Frontal cortex (tissue), 4 donors: ENCODE measurements around the gene MAD1L1. TPM values are rescaled to one million over a fixed set of nuclear protein-coding genes. Genes with fewer than 3 reads are reported as not detected.

Experiments used
- DNase-seq, 2 donors: peaks; one replicate each; pipeline ENCODE4 v3.0.0; 2012; ENCODE audit warnings: low spot score in 2 of 2
- FAIRE-seq: peaks from 2 replicates; lab custom pipeline; 2012; peaks lifted over from hg19 to GRCh38; lab: Jason Lieb, UNC
- total RNA-seq: library from RNA; depleted of rRNA; stranded (reverse); fragments of >200 nt; gene quantifications from one replicate; pipeline ENCODE4 v1.2.3, GENCODE V29; 2014
- donor health status: control.
- donor health status: control.
- donor health status: control.

MAD1L1 gene
- total RNA-seq, 1 donor from 2014 or later = 37.1 TPM

DNA sequence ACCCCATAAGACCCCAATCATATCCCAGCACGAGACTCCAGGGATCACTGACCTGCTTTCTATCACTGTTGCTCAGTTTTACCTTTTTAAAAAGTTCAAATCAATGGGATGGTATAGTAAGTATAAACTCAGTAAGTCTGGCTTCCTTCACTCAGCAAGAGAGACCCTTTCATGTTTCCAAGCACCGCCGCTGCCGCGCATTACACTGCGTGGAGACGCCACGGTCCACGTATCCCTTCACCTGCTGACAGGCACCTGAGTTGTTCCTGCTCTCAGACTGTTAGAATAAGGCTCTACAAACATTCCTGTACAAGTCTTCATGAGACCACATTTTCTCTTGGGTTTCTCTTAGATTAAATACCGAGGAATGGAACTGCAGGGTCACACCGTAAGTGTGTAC lies 28.3 kb downstream of the MAD1L1 start:
- FAIRE-seq (no peak), DNase-seq (no peak)

- FAIRE-seq (no peak), DNase-seq (no peak)
Measured at GRCh38 chr7:2203766-2204300, 28.9 kb downstream of the MAD1L1 start.

DNA sequence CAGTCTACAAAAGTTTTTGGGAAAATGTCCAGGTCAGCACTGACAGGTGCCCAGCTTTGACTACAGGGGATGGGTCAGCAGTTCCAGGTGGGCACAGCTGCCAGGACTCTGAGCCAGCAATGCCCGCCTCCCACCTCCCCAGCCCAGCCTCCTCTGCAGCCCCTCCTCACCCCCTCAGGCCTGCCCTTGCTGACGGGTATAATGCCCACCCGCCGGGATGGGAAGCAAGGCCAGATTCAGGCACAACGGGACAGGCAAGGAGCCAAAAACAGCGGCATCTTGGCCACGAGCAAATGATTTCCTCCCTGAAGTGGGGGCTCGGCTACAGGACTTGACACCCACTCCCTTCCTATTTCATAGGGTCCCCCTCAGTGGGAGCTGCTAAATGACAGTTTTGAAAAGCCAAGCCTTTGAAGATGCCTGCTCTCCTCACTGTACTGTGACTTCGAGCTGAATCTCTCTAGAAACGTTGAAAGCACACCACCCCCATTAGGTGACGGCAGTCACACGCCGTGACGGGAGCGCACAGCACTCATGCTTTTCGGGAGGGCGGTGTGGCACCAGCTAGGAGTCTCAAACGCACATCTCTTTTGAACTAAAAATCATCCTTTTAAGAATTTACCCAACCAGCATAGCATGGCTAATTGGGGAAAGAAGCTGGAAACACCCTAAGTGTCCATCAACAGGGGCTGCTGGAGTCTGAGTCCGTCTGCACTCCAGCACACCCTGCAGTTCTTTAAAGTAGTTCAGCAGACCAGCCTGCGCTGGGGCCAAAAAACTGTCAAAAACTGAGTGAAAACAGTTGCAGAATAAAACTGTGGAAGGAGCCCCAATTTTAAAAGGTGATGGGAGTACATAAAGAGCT lies 29.6 kb downstream of the MAD1L1 start:
- DNase-seq = no peak
- no peak for FAIRE-seq

GRCh38 chr7:2202361-2202761 lies 30.4 kb downstream of the MAD1L1 start:
- DNase-seq (no peak), FAIRE-seq (no peak)

GRCh38 chr7:2201686-2202360 lies 30.9 kb downstream of the MAD1L1 start:
- DNase-seq (no peak), FAIRE-seq (no peak)

DNA sequence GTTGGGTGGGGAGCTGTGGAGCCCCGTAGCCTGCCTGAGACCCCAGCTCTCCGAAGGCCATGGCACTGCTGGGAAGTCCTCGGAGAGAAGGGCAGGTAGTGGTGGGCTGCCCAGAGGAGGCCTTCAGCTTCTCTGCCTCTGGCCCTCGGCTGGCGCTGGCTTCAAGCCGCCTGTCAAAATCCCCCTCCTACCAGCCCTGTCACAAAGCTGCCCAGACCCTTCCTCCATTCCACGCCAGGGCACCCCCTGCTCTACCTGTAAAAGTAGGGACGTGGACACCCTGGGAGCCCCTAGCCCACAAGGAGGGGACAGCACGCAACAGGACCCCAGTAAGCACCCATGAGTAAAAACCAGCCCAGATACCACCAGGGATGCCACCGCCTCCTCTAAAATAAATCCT lies 31.6 kb downstream of the MAD1L1 start:
- DNase-seq = no peak
- FAIRE-seq = no peak

GRCh38 chr7:2200584-2200980 lies 32.2 kb downstream of the MAD1L1 start:
- FAIRE-seq (no peak), DNase-seq (no peak)

- no peak for DNase-seq
- FAIRE-seq = no peak
Measured at GRCh38 chr7:2199956-2200583, 32.7 kb downstream of the MAD1L1 start.

DNA sequence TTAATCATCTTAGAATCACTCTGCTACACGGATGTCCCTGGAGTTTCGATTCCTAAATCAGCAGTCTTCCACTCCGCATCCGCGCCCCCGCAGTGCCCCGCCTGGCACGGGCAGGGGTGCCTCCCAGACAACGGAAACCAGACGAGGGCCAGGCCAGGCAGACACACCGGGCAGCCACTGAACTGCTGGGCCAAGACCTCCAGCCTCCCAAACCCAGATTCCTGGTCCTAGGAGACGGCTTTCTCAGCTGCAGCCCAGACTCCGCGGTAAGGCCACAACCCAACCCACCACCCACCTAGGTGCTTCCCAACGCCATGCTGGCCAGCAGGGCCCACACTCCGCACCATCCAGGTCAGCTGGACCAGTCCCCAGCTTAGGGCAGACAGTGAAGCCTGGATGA lies 33.2 kb downstream of the MAD1L1 start:
- DNase-seq = no peak
- FAIRE-seq = no peak

GRCh38 chr7:2198760-2199159 lies 34.0 kb downstream of the MAD1L1 start:
- DNase-seq (no peak), FAIRE-seq (no peak)

DNA sequence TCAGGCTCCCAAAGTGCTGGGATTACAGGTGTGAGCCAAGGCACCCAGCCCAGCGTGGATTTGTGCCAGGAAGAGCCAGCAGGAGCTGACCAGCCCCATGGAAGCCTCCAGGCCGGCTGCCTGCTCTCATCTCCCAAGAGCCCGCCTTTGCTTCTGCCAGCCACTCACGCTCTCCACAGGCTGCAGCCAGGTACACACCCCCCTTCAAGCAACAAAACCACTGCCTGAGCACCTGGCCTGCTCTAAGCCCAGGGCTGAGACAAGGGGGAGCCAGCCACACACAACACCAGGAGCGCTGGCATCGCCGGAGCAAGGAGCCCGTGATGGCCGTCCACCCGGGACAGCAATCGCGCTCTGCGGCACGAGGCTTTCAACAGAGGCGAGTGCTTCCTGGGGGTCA lies 34.5 kb downstream of the MAD1L1 start:
- FAIRE-seq (no peak), DNase-seq (no peak)

GRCh38 chr7:2197436-2198155 lies 35.1 kb downstream of the MAD1L1 start:
- FAIRE-seq = no peak
- DNase-seq = no peak

GRCh38 chr7:2196381-2197378 lies 36.1 kb downstream of the MAD1L1 start:
- no peak for DNase-seq
- no peak for FAIRE-seq

- DNase-seq (peak in 1 of 2 donors; percentile 53), FAIRE-seq (no peak)
Measured at GRCh38 chr7:2195400-2196246, 37.1 kb downstream of the MAD1L1 start.

DNA sequence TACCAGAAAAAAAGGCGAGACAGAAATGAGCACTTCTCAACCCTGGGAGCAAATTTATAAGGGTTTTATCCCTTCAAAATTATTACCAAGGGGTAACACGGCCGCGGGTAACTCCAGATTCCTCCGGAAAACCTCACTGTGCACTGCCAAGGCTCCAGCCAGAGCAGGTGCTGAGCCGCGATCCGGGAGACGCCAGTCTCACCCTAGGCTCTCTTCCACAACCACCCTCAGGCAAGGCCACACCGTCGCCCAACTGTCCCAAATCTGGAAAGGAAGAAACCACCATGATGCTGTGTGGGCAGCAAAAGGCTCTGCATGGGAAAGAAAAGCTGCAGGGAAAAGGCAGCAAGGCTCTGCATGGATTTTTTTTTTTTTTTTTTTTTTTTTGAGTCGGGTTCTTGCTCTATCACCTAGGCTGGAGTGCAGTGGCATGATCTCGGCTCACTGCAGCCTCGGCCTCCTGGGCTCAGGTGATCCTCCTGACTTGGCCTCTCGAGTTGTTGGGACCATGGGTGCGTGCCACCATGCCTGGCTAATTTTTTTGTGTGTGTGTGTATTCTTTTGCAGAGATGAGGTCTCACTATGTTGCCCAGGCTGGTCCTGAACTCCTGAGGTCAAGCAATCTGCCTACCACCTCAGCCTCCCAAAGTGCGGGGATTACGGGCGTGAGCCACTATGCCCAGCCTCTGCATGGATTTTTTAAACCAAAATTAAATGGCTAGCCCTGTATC lies 39.0 kb downstream of the MAD1L1 start:
- no peak for FAIRE-seq

GRCh38 chr7:2192831-2193534 lies 39.8 kb downstream of the MAD1L1 start:
- FAIRE-seq = no peak

More for the DNA sequence above, 39.0 kb downstream of the MAD1L1 start:
- DNase-seq = no peak

GRCh38 chr7:2191016-2191415 lies 41.7 kb downstream of the MAD1L1 start:
- DNase-seq = no peak
- no peak for FAIRE-seq

More at GRCh38 chr7:2192831-2193534, 39.8 kb downstream of the MAD1L1 start:
- no peak for DNase-seq
